H1 (cell line): ENCODE data around the gene DDX1. TPM values are rescaled to one million over a fixed set of nuclear protein-coding genes. Genes with fewer than 3 reads are reported as not detected.

Experiments used
- CTBP2 ChIP-seq: IDR thresholded peaks from 2 replicates; pipeline ENCODE4 v1.7.0; 2011; ENCODE audit warnings: borderline replicate concordance, mild to moderate bottlenecking, moderate library complexity, mixed read lengths, low read length; ENCODE audit not compliant: insufficient read depth, insufficient read length
- KDM5A ChIP-seq: fragments of 200-600 bp; IDR thresholded peaks from 2 replicates; pipeline ENCODE4 v1.7.1; 2012; ENCODE audit warnings: mild to moderate bottlenecking, low read length, inconsistent platforms, mixed read lengths
- polyA plus RNA-seq, 7 experiments: library from polyadenylated mRNA; depleted of rRNA in 3 of 7; stranded (reverse) in 5 of 7; unstranded in 2 of 7; fragments of >200 nt in 5 of 7; fragments of 200-250 nt in 2 of 7; gene quantifications; 1 replicate in 5 of 7; 2 replicates in 1 of 7; 4 replicates in 1 of 7; pipeline versions ENCODE4 v1.2.1 to v1.2.3, GENCODE V29; 2011 to 2013; ENCODE audit warnings: missing spikeins in 2 of 7, mixed read lengths in 2 of 7
- total RNA-seq: library from RNA; stranded (reverse); fragmentation: NEBNext Ultra II Directional; extraction: Animal tissue kit (Norgen Biotek cat#: 25700); gene quantifications from 2 replicates; pipeline ENCODE4 v1.2.1, GENCODE V29; 2021

DDX1 gene
- total and polyA plus RNA-seq, 2 of the 8 experiments (the other 6 are each of a cell fraction or from before 2014, with no cell fraction given), result 51.1 to 161 TPM

DNA sequence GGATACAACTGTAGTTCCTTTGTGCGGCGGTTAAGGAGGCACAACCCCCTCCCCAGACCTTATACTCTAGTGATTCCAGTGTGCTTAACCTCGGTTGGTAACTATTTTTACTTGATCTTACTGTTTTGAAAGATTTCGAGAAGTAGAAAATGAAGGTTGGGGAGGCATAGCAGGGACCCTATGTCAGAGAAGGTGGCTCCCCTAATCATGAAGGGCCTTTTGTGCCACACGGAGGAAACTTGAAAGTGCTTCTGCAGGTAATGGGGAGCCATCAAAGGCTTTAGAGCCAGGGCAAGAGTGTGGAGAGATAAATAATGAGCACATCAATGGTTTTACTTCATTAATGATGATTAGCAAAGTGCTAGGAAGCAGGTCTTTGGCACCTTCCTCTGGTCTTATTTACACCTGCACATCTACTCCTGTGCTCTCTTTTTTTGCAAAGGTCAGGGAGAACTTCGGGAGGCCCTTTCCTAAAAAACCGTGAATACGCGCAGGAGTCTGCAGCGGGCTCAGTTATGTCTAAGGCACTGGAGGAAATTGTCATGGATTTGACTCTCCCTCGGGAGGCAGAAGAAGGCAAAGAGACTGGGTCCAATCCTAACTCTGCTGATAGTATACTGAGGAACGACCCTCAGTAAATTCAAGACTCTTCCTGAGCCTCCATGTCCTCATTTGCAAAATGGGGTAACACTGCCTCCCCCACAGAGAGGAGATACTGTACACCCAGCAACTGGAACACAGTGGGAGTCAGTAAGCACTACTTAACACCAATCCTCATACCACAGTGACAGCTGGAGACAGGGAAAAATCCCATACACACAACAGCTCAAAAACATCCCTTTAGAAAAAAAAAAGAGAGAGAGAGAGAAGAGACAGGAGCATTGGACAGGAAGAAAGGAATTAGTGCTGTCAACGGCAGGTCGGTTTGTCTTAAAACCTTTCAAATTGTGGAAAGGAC is 81.6 kb downstream of the DDX1 start (continued):
- TF ChIP-seq CTBP2 (no peak), KDM5A (no peak)
